ENCODE results near the gene EMSY.
A peak's percentile ranks its signal among the peaks of the same experiment; 100 is the strongest.

Gene EMSY

DNA sequence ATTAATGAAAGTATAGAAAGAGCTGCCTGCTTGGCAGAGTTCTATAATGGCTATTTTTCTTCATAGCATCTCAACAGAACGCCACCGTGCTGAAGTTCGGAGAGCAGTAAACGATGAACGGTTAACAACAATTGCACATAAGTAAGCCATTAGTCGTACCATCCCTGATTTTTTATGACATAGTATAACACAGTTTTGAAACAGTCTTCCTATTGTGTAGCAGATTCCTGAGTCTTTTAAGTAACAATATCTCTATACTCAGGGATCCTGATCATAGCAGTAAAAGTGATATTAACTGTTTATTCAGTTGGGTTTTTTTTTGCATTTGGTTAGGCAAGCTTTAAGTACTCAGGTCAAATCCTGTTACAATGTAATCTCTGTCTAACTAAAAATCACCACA, 8.4 kb downstream of the EMSY start:
- FAIRE-seq, result peak; percentile 16

DNA sequence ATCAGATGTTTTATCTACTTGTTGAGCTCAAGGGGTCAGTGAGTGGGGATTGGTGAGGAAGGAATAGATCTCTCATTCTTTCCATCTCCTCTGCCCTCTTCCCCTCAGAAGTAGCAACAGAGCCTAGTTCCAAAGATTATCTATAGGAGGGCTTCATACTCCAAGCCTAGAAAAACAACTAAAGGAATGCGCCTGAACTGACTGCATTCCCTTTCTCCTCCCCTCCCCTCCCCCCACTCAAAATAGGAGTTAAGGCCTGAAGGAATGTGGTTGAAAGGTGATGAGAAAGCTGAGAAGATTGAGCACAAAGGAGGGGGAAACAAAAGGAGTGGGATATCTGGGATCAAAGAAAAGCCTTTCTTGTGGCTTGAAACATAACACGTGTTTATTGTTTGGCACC, 10.5 kb downstream of the EMSY start:
- DNase-seq (ENCODE audit: insufficient read length, low spot score) (no peak), FAIRE-seq (peak; percentile 65)

More for the DNA sequence above, 8.4 kb downstream of the EMSY start:
- DNase-seq (ENCODE audit: insufficient read length, low spot score), result no peak

DNA sequence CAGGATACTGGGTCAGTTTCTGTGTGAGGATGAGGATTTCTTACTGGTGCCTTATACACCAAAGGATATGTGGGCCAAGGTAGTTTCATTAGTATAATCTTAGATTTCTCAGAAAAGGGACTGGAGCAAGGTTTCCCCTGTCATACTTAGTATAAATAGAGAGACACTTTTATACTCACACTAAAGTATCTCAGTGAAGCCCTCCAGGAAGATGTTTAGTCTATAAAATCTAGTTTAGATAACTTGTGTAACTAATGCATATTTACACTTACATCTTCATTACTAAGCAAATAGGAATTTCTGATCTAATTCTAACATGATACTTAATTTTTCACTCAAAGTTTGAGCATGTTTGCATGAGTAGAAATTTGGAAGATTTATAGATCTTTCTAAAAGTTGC, 11.1 kb downstream of the EMSY start:
- DNase-seq (ENCODE audit: insufficient read length, low spot score), result no peak
- no peak for FAIRE-seq

DNA sequence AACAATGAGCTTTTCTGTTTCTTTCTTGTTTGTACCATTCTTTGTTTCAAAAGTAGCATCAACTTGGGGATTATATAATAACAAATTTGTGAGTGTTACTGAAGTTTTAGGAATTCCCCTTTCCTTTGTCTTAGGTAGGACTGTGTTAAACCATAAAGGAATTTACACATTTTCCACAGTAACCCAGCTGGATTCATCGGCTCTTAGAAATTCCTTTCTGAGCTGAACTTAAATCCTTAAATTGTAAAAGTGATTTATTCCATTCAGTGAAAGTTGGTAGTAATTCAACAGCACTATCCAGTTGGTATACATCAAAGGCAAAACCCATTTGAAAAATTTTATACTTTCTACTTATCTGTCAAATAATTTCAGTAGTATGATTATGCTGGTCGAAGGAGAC, 11.8 kb downstream of the EMSY start:
- DNase-seq (ENCODE audit: insufficient read length, low spot score), result no peak
- no peak for FAIRE-seq

DNA sequence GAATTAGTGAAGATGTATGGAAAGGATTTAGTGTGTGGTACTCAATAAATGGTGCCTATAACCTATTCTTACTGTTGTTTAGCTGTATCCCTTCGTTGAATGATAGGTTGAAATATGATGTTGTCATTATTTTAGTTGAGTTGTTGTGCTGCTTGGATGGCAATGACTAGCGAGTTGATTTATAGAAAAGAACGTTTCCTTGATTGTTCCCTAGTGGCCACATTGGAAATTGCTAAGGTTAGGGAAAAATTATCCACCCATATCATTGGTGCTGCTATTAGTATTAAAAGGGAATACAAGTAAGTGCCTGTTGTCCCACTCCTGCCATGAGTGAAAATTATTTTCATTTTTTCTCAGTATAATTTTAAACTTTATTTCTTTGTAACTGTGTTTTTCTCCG, 14.5 kb downstream of the EMSY start:
- FAIRE-seq, result peak; percentile 69

DNA sequence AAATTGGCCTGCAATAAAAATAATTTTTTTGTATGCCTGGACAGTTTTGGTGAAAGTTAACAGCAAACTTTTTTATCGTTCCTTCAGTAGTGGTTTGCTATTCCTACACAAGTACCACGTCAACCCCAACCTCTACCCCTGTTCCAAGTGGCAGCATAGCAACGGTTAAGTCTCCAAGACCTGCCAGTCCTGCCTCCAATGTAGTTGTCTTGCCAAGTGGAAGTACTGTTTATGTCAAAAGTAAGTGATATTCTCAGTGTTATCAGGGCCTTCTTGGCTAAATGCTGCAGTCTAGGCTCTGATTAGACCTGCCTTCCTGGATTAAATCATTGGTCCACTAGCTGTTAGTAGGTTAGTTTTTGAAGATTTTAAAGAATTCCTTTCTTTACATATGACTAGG, 15.0 kb downstream of the EMSY start:
- DNase-seq (ENCODE audit: insufficient read length, low spot score), result no peak
- no peak for FAIRE-seq

More for the DNA sequence above, 14.5 kb downstream of the EMSY start:
- no peak for DNase-seq (ENCODE audit: insufficient read length, low spot score)

DNA sequence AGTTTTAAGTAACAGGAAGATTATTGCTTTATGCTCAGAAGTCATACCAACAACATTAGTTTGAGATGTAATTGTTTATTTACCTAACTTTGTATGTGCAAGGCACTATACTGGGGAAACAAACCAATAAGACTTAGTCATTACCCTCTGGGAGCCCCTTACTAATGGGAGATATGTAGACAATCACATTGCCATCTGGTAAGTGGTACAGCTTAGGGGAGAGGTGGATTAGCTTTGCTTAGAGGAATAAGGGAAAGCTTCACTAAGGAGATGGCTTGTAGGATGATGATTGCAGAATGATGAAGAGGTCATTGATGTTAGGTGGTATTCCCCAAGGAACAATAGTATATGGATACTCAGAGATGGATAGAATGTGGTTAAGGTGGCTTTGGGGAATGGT, 17.5 kb downstream of the EMSY start:
- DNase-seq (ENCODE audit: insufficient read length, low spot score), result no peak
- FAIRE-seq, result no peak

DNA sequence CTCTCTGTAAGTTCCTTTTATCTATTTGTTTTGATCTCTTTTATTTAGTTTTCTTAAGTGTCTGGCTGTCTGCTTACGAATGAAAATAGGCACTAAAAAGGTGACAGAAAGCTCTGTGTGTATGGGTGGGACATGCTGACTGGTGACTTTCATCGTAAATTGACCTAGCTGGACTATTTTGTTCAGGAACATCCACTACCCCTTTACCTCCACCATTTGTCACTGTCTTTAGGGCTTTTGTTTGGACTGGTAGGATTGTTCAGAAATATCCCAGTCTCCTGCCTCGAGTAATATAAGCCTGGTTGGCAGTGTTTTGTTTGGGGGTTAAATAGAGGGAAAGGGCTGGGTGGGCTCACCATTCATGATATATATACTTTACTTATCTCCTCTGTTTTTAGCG, 20.9 kb downstream of the EMSY start:
- no peak for DNase-seq (ENCODE audit: insufficient read length, low spot score)

DNA sequence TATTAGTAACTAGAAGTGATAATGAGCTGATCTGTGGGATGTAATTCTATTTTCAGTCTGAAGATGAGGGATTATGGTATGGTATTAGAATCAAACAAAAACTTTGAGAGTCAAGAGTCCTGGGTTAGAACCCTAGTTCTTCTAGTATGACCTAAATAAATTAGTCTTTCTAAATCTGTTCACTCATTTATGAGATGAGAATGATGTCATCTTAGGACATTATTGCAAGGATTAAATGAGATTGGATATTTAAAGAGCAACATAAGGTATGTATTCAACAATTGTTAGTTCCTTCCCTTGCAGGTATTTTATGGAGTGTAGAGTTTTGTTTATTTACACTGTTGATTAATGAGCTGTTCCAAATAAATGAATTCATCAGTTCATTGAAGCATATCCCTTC, 21.8 kb downstream of the EMSY start:
- DNase-seq (ENCODE audit: insufficient read length, low spot score) (no peak), FAIRE-seq (no peak)

More for the DNA sequence above, 20.9 kb downstream of the EMSY start:
- no peak for FAIRE-seq

DNA sequence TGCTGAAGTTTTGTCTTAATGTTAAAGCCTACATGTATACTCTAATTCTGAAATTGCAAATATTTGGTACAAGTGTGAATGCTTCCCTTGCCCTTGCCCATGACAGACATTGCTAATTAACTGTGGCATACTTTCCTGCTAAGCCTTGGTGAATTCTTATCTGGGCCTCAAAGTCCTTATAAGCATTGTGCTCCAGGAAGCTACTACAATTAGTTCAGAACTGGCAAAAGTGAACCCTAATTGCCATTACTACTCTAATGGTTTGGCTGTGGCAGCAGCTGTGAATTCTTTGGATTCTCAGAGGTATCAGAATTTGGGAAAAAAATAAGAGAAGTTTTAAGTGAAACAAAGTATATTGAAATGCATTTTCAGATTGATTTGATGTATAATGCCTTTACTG, 24.3 kb downstream of the EMSY start:
- no peak for DNase-seq (ENCODE audit: insufficient read length, low spot score)
- no peak for FAIRE-seq

DNA sequence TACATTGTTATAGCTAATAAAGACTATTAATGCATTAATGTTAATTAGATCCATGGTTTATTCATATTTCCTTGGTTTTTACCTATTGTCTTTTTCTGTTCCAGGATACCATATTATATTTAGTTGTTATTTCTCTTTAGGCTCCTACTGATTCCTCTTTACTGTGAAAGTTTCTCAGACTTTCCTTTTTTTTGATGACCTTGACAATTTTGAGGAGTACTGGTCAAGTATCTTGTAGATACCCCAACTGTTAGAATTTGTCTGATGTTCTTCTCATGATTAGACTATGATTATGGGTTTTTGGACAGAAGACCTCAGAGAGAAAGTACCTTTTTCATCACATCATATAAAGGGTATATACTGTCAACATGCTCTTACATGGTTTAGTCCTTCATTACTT, 26.6 kb downstream of the EMSY start:
- DNase-seq (ENCODE audit: insufficient read length, low spot score) (no peak), FAIRE-seq (no peak)

DNA sequence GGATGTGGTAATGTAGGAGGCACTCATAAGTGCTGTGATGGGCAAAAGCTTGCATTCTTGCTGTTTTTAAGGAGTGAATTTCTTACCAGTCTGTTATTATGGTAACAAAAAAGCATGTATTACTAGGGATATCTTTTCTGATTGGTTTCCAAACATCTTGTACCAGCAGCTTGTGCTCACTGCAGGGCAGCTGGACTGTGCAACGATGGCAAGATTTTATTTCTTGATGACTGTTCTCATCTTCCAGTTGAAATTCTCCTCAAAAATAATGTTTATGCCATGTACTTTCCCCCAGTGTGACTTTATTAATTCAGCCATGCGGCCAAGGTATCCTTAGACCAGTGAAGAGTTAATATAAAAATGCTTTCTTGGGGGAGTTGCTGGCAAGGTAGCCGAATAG, 35.4 kb downstream of the EMSY start:
- DNase-seq (ENCODE audit: insufficient read length, low spot score) (no peak), FAIRE-seq (no peak)

DNA sequence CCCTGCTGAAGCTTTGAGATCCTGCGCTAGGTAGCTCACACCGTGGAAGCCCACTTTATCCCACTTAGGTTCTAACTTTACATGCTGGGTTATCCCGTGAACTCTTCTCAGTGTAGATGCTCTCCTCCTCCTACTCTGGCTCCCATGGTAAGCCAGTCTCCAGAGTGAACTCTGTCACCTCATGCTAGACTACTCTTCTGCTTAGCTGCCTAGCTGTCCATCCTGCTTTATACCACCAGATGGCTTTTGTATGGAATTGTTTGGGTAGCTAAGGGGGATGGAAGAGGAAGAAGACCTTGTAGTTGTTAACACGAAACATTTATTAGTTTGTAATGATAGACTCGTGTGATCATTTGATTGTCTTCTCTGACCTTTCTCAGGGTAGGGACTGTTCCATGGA, 46.8 kb downstream of the EMSY start:
- peak; percentile 16 for FAIRE-seq

DNA sequence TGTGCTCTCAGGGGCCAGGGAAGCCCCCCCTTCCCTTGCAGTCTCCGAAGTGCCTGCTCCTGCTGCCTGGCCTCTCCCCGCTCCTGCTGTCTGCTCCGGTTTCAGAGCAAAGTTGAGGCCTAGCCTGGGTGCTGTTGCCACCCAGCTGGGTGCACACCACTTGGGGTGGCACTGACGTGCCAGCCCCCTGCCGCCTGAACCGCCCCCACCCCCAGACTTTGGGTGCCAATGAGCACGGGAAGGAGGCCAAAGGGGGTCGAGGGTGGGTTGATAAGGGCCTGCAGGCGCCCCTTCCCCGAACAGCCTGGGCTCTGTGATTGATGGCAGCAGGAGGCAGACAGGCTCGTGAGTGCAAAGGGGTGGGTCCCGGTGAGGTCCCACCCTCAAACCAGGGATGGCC, 48.2 kb downstream of the EMSY start:
- FAIRE-seq, result no peak
- DNase-seq (ENCODE audit: insufficient read length, low spot score), result no peak

More for the DNA sequence above, 46.8 kb downstream of the EMSY start:
- no peak for DNase-seq (ENCODE audit: insufficient read length, low spot score)

DNA sequence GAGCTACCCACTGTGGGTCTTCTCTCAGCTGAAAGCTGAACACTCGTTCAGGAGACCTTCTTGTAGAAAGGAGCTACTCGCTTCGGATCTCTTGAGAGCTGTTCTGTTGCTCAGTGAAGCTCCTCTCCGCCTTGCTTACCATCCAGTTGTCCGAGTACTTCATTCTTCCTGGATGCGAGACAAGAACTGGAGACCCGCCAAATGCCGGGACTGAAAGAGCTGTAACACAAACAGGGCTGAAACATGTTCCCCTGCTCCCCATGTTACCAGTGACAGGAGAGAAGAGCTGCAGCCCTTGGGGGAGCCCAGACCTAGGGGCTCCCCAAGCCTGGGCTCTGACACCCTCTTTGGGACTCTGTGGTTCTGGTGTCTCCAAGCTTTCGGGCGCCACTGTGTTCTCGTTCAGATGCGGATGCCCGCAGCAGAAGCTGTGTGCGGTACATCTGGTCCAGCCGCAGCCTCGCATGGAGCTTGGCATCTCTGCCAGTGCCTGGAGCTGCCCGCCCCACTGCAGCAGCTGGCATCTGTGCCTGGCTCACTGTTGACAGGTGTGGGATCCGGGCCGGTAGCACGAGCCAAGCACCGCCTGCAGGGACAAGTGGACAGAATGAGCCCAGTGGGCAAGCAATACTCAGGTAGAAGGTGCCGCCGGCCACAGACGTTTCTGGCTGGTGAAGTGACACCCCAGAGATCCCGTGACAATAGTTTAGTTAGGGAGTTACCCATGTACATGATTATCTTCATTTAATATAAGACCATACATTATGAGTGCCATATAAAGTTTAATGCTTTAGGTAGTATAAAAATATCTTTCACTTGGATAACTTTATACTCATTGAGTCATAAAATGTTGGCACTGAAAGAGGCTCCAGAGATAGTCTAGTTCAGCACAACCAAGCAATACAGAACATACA, 49.1 kb downstream of the EMSY start:
- no peak for FAIRE-seq

DNA sequence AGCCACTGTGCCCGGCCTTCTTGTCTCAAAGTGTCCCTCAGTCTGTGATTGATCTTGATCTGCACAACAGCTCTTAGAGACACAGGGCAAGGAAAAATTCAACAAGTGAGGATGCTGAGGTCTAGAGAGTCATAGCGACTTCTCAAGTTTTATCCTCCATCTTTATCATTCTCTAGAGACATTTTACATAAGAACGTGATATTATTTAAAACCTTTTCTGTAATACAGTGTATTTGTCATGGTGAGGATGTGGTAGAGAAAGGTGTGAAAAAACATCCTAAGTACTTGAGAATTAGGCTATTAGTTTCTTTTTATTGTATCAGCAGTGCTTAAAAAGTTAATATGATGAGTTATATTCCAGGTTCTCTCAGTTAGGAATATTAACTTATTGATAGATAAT, 50.2 kb downstream of the EMSY start:
- FAIRE-seq, result no peak
- no peak for DNase-seq (ENCODE audit: insufficient read length, low spot score)

More for the DNA sequence above, 49.1 kb downstream of the EMSY start:
- no peak for DNase-seq (ENCODE audit: insufficient read length, low spot score)

DNA sequence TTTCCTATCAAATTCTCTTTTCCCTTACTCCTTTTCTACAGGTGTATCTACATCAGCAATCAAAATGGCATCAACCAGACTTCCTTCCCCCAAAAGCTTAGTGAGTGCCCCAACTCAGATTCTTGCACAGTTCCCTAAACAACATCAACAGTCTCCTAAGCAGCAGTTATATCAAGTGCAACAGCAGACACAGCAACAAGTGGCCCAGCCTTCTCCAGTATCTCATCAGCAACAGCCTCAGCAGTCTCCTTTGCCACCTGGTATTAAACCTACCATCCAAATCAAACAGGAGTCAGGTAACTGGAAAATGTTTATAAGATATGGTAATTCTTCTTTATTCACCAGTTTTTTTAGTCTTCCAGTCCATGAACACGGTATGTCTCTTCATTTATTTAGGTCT, 51.4 kb downstream of the EMSY start:
- no peak for FAIRE-seq

DNA sequence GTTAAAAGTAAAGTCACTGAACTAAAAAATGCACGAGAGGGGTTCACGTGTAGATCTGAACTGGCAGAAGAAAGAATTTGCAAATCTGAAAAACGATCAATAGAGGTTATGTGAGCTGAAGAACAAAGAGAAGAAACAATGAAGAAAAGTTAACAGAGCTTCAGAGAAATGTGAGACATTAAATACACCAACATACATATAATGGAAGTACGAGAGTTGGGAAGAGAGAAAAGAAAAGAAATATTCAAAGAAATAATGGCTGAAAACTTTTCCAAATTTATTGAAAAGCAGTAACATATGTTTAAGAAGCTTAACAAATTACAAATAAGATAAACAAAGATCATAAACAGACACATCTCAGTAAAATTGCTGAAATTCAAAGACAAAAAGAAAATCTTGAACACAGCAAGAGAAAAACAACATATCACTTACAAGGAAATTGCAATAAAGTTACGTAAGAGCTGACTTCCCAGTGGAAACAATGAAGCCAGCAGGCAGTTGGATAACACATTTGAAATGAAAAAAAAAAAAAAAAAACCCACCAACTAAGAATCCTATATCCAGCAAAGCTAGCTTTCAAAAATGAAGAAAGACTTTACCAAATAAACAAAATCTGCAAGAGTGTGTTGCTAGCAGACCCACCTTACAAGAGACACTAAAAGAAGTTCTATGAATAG, 56.8 kb downstream of the EMSY start:
- no peak for FAIRE-seq
- no peak for DNase-seq (ENCODE audit: insufficient read length, low spot score)

More for the DNA sequence above, 51.4 kb downstream of the EMSY start:
- no peak for DNase-seq (ENCODE audit: insufficient read length, low spot score)

DNA sequence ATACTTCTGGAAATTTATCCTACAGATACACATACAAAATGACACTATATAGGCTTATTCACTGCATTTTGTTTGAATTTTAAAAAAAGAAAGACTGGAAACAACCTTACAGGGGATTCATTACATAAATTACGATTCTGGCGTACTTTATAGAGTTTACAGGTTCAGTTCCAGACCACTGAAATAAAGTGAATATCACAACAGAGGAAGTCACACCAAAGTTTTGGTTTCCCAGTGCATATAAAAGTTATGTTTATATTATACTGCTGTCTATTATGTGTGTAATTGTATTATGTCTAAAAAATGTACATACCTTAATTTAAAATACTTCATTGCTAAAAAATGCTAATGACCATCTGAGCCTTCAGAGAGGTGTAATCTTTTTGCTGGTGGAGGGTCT, 62.0 kb downstream of the EMSY start:
- DNase-seq (ENCODE audit: insufficient read length, low spot score) (no peak), FAIRE-seq (no peak)

DNA sequence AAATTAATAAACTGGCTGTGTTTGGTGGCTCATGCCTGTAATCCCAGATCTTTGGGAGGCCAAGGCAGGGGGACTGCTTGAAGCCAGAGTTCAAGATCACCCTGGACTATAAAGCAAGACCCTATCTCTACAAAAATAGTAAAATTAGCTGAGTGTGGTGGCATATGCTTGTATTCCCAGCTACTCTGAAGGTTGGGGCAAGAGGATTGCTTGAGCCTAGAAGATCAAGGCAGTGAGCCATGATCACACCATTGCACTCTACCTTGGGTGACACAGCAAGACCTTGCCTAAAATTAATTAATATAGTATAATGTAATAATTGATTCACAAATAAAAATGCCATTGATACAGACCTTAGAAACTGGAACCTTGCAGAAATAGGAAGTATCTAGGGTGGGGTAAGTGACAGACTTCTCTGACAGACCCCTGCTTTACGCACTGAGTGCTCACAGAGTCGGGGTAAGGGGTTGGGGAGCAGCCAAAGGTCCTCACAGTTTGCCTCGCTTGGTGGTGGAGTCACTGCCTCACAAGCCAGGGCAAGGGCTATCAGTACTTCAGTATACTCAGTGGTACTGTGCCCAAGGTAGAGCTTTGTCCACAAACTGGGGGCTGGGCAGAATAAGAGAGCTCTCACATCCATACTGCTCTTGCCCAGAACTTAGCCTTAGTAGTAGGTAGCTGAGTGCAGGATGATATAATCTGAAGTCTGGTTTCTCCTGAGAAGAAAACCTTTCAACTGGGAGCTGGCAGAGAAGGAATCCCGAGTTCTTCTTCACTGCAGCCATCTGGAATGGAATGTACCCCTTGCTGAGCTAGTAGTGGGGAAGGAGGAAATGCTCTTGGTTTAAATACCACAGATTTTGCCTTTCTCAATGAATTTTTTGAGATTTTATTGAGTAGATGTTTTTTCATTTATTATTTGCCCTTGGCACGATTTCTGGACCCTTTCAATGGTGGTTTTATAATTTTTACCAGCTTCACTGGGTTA, 65.5 kb downstream of the EMSY start:
- DNase-seq (ENCODE audit: insufficient read length, low spot score), result no peak

More for the DNA sequence above, 65.5 kb downstream of the EMSY start:
- FAIRE-seq, result no peak
